Measurements from ENCODE around the gene MAP2K4.

GRCh38 chr17:12068946-12069345 lies 48.3 kb downstream of the MAP2K4 start:
- TF ChIP-seq POLR2A (IDR thresholded peaks at IDR 0.05) (no peak), CTCF (IDR thresholded peaks at IDR 0.05) (no peak)

Data from lower leg skin (tissue), 3 donors.